PC-9 (cell line): ENCODE data around the gene SCCPDH.

Source experiments
- CTCF ChIP-seq: fragments of 200-600 bp; sonication (generic); conservative IDR thresholded peaks from 2 replicates; pipeline ENCODE4 v1.6.1; 2017; ENCODE audit warnings: mixed run types, antibody characterized with exemption, mild to moderate bottlenecking, moderate library complexity
- EZH2 ChIP-seq: fragments of 200-600 bp; sonication (generic); IDR thresholded peaks from 2 replicates; pipeline ENCODE4 v1.8.0; 2017; ENCODE audit warnings: antibody characterized with exemption, low read depth

- no peak for TF ChIP-seq CTCF
- TF ChIP-seq EZH2 = no peak
These were observed 32.4 kb upstream of the SCCPDH start for GRCh38 chr1:246691622-246692495.
